22Rv1 (cell line): ENCODE data around the gene SPRY1.

Experiments used
- ZFX ChIP-seq: fragments of 450-650 bp; IDR thresholded peaks from 2 replicates; pipeline ENCODE4 v1.6.1; 2017; ENCODE audit warnings: antibody characterized with exemption, borderline replicate concordance
- TF ChIP-seq, protein P1 (sequence below): fragments of 450-650 bp; IDR thresholded peaks from 2 replicates; pipeline ENCODE4 v1.5.1; 2017; ENCODE audit warnings: mild to moderate bottlenecking

DNA sequence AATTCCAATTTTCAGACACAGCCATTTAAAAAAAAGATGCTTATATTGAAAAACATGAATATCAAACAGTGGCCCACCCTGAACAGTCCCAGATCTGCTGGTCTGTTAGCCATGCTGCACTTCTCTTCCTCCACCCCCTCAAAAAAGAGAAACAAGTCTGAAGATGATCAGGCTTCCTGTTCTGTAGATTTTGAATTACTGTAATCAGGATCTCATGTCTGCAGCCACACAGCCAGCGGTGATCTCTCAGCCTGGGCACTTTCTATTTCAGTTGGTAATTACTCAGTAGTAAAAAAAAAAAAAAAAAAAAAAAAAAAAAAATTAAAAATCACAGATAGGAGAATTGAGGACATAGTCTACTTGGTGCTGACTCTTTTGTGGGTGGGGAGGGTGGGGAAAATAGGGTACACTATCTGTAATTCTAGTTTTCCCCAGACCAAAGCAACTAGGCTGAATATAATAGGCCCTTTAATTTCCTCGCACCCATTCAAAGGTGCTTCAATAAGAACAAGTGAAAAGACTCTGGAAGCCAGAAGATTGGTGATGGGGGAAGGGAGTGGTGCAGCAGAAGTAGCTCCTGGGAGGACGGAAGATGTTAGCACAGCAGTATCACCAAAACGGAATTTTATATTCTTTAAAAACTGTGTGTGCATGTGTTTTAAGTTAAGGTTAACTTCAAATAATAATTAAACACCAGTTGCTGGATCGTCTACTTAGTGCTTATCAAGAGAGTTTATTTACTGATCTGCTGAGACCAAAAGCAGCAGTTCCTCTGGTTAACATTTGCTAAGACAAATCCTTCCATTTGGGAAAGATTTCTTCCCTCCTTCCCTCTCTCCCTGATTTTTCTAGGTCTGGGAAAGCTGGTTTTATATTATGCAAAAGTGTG lies 47.0 kb downstream of the SPRY1 start:
- TF ChIP-seq, protein P1, sequence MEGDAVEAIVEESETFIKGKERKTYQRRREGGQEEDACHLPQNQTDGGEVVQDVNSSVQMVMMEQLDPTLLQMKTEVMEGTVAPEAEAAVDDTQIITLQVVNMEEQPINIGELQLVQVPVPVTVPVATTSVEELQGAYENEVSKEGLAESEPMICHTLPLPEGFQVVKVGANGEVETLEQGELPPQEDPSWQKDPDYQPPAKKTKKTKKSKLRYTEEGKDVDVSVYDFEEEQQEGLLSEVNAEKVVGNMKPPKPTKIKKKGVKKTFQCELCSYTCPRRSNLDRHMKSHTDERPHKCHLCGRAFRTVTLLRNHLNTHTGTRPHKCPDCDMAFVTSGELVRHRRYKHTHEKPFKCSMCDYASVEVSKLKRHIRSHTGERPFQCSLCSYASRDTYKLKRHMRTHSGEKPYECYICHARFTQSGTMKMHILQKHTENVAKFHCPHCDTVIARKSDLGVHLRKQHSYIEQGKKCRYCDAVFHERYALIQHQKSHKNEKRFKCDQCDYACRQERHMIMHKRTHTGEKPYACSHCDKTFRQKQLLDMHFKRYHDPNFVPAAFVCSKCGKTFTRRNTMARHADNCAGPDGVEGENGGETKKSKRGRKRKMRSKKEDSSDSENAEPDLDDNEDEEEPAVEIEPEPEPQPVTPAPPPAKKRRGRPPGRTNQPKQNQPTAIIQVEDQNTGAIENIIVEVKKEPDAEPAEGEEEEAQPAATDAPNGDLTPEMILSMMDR = no peak
- no peak for TF ChIP-seq ZFX
